HAP-1 (cell line): ENCODE results near the gene NKD2.

Source experiments
- DNase-seq, 2 experiments: peaks; one replicate each; pipeline ENCODE4 v3.0.0-alpha.2; 2016 to 2020; ENCODE audit warnings: low spot score in 2 of 2
- H3K27me3 ChIP-seq: fragments of 250-450 bp; sonication (Bioruptor Pico); 2 replicates; pipeline ENCODE4 v1.5.1; 2020; ENCODE audit warnings: low read depth, mild to moderate bottlenecking, moderate library complexity
- H3K36me3 ChIP-seq: fragments of 250-450 bp; sonication (Bioruptor Pico); replicated peaks from 2 replicates; pipeline ENCODE4 v1.5.1; 2020; ENCODE audit warnings: mild to moderate bottlenecking
- H3K4me1 ChIP-seq: fragments of 250-450 bp; sonication (Bioruptor Pico); 2 replicates; pipeline ENCODE4 v1.5.1; 2020; ENCODE audit warnings: mild to moderate bottlenecking
- H3K4me3 ChIP-seq: fragments of 250-450 bp; sonication (Bioruptor Pico); 2 replicates; pipeline ENCODE4 v1.5.1; 2020; ENCODE audit warnings: mild to moderate bottlenecking, moderate library complexity
- H3K9me3 ChIP-seq: fragments of 250-450 bp; sonication (Bioruptor Pico); 2 replicates; pipeline ENCODE4 v1.5.1; 2020; ENCODE audit warnings: mild to moderate bottlenecking, moderate library complexity
- in situ Hi-C: fragments of 300-500 bp; cut with MboI; formaldehyde crosslinking; loops from 3 replicates; pipeline ENCODE4 v1.14.3; 2020; ENCODE audit warnings: low sequenced_read_pairs, inconsistent platforms, mixed read lengths

The NKD2 gene

DNA sequence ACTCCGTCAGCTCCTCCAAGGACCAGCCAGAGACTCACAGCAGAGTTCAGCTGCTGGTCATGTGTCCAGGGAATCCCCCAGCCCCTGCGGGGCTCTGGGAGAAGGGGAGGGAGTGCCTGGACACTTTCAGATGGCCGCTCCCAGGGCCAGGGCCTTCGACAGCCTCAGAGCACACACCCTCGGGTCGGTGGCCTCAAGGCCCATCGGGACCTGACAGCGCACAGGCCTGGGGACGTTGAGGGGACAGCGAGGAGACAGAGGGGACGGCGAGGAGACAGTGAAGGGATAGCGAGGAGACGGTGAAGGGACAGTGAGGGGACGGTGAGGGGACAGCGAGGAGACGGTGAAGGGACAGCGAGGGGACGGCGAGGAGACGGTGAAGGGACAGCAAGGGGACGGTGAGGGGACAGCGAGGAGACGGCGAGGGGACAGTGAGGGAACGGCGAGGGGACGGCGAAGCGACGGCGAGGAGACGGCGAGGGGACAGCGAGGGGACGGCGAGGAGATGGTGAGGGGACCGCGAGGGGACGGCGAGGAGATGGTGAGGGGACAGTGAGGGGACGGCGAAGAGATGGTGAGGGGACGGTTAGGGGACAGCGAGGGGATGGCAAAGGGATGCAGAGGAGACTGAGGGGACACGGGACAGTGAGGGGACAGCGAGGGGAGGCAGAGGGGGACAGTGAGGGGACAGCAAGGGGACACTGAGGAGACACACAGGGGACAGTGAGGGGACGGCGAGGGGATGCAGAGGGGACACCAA is 56.0 kb downstream of the NKD2 start:
- DNase-seq = no peak
- Histone ChIP-seq H3K4me3 (no peak overlapping the region), H3K36me3 (no peaks in the 10 kb centered on the region), H3K9me3 (no peaks in the 10 kb centered on the region), H3K27me3 (no peaks in the 10 kb centered on the region), H3K4me1 (no peaks in the 10 kb centered on the region)
- in situ Hi-C loops = no loop called here

DNA sequence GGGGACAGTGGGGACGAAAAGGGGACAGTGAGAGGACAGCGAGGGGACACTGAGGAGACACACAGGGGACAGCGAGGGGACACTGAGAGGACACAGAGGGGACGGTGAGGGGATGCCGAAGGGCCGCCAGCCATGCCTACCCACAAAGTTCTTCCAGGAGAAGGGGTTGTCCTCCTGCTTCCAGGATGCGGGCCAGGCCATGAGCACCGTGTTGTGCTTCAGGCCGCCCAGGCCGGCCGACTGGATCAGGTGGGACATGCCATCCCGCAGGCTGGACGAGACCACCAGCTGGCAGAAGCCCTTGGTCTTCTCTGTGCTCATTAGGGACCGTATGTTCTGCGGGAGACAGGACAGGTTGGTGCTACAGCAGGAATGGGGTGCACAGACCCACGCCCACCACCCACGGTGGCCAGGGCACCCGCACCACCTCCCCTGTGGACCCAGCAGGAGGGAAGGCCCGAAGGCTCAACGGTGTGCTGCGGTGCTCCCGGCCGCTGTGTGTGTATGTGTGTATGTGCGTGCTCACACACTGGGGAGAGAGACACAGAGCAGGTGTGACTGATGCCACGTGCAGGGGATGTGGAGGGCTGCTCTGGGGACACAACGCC is 56.6 kb downstream of the NKD2 start:
- in situ Hi-C loops = no loop called here
- no peak for DNase-seq
- no peak overlapping the region for H3K4me3 ChIP-seq
- H3K4me1 ChIP-seq = no peaks in the 10 kb centered on the region
- no peaks in the 10 kb centered on the region for H3K9me3 ChIP-seq
- no peaks in the 10 kb centered on the region for H3K27me3 ChIP-seq
- H3K36me3 ChIP-seq = no peaks in the 10 kb centered on the region

DNA sequence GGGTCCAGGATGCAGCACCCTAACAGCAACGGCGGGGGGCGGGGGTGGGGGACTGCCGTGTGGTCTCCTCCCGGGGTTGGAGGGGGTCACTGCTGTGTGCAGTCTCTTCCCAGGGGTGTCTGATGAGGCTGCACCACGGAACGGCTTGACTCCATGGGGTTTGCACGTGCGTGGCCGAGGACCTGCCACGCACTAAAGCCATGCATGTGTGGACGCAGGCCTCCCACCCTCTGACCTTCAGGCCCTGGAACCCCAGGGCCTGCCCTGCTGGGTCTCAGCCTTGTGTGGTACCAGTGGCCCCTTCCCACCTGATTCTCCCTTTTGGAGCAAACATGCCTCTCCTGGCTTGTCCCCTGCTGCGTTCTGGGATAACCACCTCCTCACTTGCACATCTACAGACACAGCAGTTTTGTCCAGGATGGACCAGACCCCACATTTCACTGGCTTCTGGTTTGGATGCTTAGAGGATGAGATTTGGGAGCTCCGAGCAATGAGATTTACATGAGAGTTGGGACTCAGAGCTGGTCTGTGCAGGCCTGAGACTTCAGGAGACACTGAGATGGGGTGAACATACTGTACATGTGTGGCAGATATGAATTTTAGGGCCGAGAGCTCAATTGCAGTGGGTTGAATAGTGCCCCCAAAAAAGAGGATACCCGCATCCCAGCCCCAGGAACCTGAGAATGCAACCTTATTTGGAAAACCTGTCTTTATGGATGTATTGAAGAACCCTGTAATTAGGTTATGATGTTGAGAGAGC is 57.5 kb downstream of the NKD2 start:
- H3K27me3 ChIP-seq = no peaks in the 10 kb centered on the region
- no peaks in the 10 kb centered on the region for H3K36me3 ChIP-seq
- no peak overlapping the region for H3K4me3 ChIP-seq
- no peaks in the 10 kb centered on the region for H3K4me1 ChIP-seq
- in situ Hi-C loops = no loop called here
- no peaks in the 10 kb centered on the region for H3K9me3 ChIP-seq
- DNase-seq = no peak

DNA sequence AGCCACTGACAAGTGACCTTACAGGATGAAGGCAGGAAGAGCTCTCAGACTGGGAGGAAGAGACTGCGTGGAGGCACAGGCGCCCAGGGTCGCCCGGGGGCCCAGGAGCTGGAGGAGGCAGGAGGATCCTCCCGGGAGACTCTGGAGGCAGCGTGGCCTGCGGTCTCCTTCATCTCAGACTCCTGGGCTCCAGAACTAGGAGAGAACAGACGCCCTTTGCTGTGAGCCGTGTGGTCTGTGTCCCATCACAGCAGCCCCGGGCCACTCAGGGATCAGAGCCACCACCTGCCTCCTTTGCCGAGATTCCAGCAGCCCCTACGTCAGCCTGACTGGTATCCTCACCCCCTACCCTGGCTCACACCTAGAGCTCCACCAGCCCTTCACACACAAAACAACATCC is 58.1 kb downstream of the NKD2 start:
- DNase-seq = no peak
- H3K36me3 ChIP-seq = no peaks in the 10 kb centered on the region
- in situ Hi-C loops = no loop called here
- no peaks in the 10 kb centered on the region for H3K27me3 ChIP-seq
- H3K9me3 ChIP-seq = no peaks in the 10 kb centered on the region
- no peaks in the 10 kb centered on the region for H3K4me1 ChIP-seq
- H3K4me3 ChIP-seq = no peak overlapping the region

DNA sequence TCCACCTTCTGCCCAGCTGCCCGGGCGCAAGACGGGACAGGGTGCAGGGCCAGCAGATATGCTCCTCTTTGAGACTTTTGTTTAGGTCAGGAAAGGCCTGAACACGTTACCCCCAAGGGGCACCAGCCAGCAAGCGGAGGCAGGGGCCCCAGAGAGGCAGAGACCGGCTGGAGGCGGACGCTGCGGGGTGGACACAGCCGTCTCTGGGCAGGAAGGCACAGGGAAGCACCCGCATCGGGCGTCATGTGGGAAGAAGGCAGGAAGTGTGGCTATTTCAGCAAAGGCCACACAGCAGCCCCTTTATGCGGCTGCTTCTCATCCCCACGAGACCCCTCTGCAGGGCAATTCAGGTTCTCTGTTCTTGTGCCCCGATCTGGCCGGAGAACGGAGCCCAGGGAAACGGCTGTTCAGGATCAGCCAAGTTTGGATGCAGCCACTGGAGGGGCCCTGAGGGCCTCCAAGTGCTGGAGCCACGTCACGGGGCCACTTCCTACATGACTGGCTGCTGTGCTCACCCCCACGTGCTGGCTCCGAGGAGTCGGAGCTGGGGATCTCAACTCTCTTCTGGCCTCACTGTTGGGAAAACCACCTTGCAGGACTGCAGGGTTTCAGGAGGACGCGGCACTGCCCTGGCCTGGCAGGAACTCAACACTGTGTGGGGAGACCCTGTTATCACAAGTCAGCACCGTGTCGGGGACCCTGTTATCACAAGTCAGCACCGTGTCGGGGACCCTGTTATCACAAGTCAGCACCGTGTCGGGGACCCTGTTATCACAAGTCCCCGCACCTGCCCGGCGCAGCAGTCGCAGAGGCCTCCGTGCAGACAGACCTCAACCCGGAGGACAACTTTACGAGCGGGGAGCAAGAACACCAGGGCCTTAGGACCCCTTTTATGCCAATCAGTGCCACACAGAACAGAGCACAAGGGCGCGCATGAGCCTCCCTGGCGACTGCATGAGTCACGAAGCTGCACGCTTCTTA is 58.8 kb downstream of the NKD2 start:
- no peak for DNase-seq
- Histone ChIP-seq H3K27me3 (no peaks in the 10 kb centered on the region), H3K9me3 (no peaks in the 10 kb centered on the region), H3K4me1 (no peaks in the 10 kb centered on the region), H3K36me3 (no peaks in the 10 kb centered on the region), H3K4me3 (no peak overlapping the region)
- in situ Hi-C loops = no loop called here

DNA sequence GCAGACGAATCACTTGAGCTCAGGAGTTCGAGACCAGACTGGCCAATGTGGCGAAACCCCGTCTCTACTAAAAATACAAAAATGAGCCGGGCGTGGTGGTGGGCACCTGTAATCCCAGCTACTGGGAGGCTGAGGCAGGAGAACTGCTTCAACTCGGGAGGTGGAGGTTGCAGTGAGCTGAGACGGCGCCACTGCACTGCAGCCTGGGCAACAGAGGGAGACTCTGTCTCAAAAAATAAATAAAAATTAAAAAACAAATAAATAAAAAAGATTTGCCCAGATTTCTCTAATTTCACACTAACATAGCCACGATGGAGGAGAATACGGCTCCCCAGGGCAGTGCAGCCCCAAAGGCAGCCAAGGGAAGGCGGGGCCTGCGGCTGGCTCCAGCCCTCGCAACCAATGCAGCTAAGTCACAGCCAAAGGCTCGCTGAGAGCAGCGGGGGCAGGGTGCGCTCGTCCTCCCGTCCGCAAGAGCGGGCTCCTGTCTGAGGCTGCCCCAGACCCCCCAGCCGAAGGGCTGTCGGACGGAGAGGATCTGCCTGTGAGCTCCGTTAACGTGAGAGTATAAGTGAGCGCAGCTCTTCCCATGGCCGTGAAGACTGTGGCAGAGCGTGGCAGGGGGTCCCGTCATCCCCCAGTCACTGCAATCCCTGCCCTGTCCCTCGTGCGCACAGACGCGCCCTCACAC is 59.7 kb downstream of the NKD2 start:
- Histone ChIP-seq H3K27me3 (no peaks in the 10 kb centered on the region), H3K4me3 (no peak overlapping the region), H3K9me3 (no peaks in the 10 kb centered on the region), H3K36me3 (no peaks in the 10 kb centered on the region; the same call in 1 of the 2 replicates), H3K4me1 (no peaks in the 10 kb centered on the region)
- no peak for DNase-seq
- in situ Hi-C loops = no loop called here

DNA sequence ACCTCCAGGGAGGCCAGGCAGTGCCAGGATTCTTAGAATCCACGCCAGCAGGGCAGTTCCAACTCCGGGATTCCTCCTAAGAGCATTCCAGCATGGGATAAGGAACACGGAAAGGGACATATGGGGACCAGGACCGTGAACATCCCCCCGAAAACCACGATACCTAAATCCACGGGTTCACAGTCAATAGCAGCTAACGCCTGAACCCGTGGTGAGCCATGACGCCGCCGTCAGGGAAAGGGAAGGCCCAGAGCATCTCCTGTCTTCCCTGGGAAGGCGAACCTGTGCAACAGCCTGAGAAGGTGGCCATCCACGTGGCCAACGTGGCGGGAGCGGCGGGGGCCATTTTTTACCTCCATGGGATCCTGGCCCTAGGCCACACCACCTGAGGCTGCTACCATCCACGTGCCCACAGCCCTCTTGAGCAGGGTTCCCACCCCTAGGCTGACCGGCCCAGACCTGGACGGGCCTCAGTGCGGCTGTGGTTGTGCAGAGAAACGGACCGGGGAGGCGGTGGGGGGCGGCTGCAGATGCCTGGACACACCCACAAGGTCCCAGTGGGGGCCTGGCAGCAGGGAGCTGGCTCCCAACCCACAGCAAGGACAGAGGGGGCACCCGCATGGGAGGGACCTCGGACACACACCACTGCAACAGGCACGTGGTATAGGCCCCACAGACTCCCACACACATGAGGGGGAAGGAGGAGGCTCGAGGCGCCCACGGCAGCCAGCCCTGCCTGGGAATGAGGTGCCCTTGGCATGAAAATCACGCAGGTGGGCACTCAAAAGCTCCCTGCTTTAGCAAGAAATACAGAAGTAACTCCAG is 60.5 kb downstream of the NKD2 start:
- Histone ChIP-seq H3K4me1 (no peaks in the 10 kb centered on the region), H3K36me3 (no peaks in the 10 kb centered on the region; the same call in 1 of the 2 replicates)
- in situ Hi-C loops = no loop called here

DNA sequence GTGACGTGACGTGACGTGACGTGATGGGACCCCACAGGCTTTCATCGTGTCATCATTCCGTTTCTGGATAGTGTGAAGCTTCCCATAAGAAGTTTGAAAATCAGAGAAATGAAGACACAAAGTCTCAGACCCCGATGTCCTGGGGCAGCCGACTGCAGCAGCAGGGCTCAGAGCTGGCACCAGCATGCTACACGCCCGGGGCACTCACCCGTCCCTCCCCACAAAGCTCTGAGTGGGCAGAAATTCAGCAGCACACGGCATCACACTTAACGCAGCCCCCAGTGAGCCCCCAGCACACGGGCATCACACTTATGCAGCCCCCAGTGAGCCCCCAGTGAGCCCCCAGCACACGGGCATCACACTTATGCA is 61.1 kb downstream of the NKD2 start:
- no peaks in the 10 kb centered on the region for H3K9me3 ChIP-seq
- H3K4me1 ChIP-seq = no peaks in the 10 kb centered on the region
- no peak for DNase-seq
- no peak overlapping the region for H3K4me3 ChIP-seq
- no peaks in the 10 kb centered on the region for H3K27me3 ChIP-seq
- in situ Hi-C loops = no loop called here
- no peaks in the 10 kb centered on the region; the same call in 1 of the 2 replicates for H3K36me3 ChIP-seq

More for the DNA sequence above, 60.5 kb downstream of the NKD2 start:
- H3K9me3 ChIP-seq = no peaks in the 10 kb centered on the region
- no peaks in the 10 kb centered on the region for H3K27me3 ChIP-seq
- H3K4me3 ChIP-seq = no peak overlapping the region
- no peak for DNase-seq

DNA sequence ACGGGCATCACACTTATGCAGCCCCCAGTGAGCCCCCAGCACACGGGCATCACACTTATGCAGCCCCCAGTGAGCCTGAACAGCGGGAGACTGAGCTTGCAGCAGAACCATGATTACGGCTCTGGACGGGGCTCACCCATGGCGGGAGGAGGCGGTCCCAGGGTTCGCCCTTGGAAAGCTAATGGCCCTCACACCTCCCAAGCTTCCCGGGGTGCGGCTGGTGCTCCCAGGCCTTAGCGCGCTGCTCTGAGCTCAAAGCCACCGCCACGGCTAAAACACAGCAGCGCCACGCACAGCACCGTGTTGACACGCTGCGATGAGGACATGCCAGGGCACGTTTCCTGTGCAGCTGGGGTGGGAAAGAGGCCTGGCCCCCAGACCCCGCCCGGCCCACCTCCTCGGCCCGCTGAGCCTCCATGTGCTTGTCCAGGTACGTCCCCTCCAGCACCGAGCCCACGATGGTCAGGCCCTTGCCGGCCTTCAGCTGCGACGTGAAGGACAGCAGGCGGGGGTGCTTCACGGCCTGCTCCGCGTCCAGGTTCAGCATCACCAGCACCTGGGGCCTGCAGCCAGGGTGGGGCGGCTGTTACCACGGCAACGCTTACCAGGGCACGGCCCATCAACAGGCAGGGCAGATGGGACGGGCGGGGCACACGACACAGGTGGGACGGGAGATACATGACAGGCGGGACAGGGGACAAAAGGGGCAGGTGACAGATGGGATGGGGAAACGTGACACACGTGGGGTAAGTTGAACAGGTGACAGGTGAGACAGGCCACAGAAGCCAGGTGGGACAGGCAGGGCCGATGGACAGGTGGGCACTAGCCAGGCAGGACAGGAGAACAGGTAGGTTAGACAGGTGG is 64.9 kb downstream of the NKD2 start:
- H3K4me3 ChIP-seq = no peak overlapping the region
- no peaks in the 10 kb centered on the region for H3K4me1 ChIP-seq
- no peaks in the 10 kb centered on the region for H3K27me3 ChIP-seq
- no peak for DNase-seq
- in situ Hi-C loops = no loop called here
- no peaks in the 10 kb centered on the region; the same call in 1 of the 2 replicates for H3K36me3 ChIP-seq
- H3K9me3 ChIP-seq = no peaks in the 10 kb centered on the region

DNA sequence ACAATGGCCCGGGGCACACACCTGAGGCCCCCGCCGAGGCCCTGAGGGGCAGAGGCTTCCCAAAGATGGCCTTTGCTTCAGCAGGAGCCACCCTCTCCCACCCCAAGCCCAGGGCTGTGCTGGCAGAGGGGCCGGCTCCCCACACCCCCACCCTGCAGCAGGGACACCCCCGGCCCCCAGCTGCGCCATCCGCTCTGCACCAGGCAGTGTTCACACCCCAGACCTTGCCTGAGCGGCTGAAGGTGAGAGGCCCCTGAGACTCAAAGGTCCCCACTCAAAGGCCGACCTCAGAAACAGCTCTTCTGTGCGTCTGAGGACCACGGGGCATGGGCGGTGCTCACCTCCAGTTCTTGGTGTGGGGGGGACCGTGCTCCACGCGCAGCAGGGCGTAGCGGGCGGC is 65.6 kb downstream of the NKD2 start:
- Histone ChIP-seq H3K27me3 (no peaks in the 10 kb centered on the region), H3K4me1 (no peaks in the 10 kb centered on the region), H3K9me3 (no peaks in the 10 kb centered on the region), H3K36me3 (no peaks in the 10 kb centered on the region; the same call in none of the 2 replicates), H3K4me3 (no peak overlapping the region)
- in situ Hi-C loops = no loop called here
- no peak for DNase-seq

DNA sequence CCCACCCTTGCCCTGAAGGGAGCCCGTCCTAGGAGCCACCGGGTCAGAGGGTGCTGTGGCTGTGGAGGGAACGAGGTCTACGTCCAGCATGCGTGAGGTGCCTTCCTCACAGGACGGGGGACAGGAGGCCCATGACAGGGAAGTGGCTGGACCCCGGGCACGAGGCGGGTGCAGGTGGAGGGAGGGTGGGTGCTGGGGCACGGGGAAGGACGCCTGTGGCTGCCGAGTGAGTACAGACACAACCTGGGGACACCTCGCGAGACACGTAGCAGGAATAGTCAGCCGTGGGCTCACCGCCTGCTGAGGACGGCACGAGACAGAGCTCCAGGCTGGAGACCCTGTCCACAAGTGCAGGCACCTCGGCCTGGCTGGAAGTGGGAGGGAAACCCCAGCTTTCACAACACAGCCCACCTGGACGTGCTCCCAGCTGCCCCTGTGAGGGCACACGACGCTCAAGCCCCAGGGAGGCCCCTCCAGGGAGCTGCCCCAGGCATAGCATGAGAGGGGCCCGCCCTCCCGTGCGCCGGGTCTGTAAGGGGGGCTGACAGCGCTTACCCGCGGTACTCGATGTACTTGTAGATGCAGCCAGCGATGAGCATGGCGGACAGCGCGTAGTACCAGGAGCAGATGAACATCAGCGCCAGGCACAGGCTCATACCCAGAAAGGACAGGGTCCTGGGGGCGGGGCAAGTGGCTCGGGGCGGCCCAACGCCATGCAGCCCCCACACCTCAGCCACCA is 66.4 kb downstream of the NKD2 start:
- no peaks in the 10 kb centered on the region; the same call in none of the 2 replicates for H3K36me3 ChIP-seq
- H3K4me3 ChIP-seq = no peak overlapping the region
- H3K4me1 ChIP-seq = no peaks in the 10 kb centered on the region
- no peaks in the 10 kb centered on the region for H3K9me3 ChIP-seq
- no peak for DNase-seq
- in situ Hi-C loops = no loop called here
- H3K27me3 ChIP-seq = no peaks in the 10 kb centered on the region
